IPS DF 4.7 (cell line): ENCODE results near the gene TMEM156.
"Not testable (repeated sequence)": the region's sequence is repeated elsewhere in the genome, so short reads cannot be mapped to it uniquely, and the experiment has no call there.

Experiments
- DNase-seq: peaks from one replicate; pipeline ENCODE4 v3.0.0-alpha.2; 2013; ENCODE audit warnings: low spot score; ENCODE audit errors: extremely low read depth

TMEM156 gene

DNA sequence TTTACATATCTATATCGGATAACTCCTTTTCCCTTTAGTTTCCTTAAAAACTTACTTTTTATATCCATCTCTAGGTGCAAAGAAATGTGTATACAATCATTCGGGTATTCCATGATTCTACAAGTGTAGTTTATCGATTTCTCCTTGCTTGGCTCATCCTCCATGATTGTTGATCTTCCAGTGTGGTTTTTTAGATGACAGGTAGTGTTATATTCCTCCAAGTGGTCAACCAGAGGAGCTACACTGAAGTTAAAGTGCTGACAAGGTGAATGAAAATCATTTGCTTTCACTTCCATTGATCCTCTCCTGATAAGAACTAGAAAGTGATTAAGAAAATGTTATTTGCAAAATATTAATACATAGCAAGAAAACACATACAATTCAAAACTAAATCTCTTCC, 38.5 kb downstream of the TMEM156 start:
- no peak for DNase-seq

GRCh38 chr4:38990241-38990640, 42.0 kb downstream of the TMEM156 start:
- DNase-seq: no peak

GRCh38 chr4:38989487-38989886, 42.7 kb downstream of the TMEM156 start:
- no peak for DNase-seq

DNA sequence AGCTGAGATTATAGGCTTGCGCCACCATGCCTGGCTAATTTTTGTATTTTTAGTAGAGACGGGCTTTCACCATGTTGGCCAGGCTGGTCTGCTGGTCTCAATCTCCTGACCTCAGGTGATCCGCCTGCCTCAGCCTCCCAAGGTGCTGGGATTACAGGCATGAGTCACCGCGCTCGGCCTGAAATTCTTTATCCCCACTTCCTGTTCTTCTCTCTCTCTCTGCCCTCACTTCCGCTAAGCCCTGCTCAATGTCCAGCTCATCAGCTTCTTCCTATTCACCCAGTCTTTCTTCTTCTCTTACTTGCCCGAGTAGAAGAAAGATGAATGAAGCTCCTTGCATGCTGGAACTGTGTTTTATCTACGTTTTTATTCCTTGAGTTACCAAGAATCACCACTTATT, 43.9 kb downstream of the TMEM156 start:
- not testable (repeated sequence) for DNase-seq

GRCh38 chr4:38987491-38987890, 44.7 kb downstream of the TMEM156 start:
- DNase-seq: no peak

- DNase-seq: no peak
These were observed 46.7 kb downstream of the TMEM156 start for GRCh38 chr4:38985410-38986100.

GRCh38 chr4:38983787-38984598, 48.2 kb downstream of the TMEM156 start:
- DNase-seq: no peak

- no peak for DNase-seq
These were observed 48.9 kb downstream of the TMEM156 start for GRCh38 chr4:38983291-38983690.

DNA sequence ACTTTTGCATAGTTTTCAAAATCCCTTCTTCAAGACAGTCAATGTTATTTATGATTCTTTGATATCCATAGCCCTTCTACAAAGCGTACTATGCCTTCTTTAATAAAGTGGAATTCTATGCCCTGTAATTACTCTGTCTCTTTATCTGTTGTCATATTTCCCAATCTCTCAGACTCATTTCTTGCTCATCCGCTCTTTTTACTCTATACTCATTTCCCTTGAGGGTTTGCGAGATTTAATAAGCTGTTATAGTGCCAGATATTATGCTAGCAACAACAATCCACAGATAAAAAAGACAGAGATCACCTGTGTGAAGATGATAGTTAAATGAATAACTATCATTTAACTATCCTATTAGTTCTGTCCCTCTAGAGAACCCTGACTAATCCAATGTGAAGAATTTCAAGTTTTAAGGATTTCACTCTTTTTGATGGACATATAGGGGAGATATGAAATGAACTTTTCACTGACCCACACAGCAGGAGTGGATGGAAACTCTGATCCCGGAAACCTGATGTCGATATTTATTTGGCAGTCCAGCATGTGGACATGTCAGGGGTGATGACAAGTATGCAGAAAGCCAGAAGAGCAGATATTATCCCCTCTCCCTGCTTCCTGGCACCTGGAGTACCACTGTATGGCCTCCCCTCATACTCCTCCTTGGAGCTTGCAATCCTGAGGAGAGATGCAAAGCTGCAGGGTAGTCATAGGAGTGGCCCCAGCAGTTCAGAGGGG, 49.7 kb downstream of the TMEM156 start:
- DNase-seq: no peak

DNA sequence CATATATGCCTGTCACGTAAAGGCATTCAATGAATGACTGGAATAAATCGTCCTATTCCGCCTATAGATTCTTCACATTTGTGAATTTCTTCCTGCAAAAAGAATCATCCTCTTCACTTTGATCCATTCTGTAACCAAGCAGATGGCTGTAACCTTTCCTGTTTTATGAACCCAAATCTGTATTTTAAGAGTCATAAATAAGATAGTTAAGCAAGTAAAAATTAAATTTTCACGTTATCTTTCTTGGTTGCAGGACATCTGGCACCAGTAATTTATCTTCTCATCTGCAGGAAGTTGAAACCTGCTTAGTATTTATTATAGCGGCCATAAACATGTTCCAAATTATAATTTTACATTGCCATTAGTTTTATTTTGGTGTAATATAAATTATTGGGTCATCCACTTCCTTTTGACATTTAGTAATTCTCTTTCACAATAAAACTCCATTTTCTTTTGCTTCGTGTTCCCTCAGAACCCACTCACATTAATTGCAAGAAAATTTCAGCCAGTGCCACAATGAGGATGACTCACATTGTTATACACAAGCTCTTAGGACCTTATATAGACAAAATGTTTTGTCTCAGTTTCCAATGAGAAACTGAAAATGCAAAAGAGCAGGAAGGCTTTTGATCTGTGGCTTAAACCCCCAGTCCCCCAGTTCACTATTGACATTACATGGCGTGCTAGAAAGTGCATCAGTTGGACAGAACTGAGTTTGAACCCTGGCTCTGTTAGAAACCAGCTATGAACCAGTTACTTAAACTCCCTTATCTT, 51.1 kb downstream of the TMEM156 start:
- DNase-seq: no peak

- DNase-seq: no peak
These were observed 52.5 kb downstream of the TMEM156 start for GRCh38 chr4:38979511-38980230.

- DNase-seq: no peak
These were observed 53.1 kb downstream of the TMEM156 start for GRCh38 chr4:38979081-38979480.

DNA sequence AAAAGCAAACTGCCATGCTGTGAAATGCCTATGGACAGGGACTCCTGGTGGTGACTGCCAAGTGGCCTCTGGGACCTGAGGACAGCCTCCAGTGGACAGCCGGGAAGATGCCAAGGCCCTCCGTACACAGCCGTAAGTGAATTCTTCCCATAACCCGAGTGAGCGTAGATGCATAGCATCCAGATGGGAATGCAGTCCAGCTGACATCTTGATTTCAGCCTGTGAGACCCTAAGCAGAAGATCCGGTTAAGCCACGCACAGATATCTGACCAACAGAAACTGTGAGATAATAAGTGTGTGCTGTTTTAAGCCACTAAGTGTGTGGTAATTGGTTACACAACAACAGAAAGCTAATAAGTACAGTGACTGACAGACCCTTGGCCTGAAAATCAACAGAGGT, 55.9 kb downstream of the TMEM156 start:
- no peak for DNase-seq

GRCh38 chr4:38968668-38969067, 63.5 kb downstream of the TMEM156 start:
- no peak for DNase-seq

DNA sequence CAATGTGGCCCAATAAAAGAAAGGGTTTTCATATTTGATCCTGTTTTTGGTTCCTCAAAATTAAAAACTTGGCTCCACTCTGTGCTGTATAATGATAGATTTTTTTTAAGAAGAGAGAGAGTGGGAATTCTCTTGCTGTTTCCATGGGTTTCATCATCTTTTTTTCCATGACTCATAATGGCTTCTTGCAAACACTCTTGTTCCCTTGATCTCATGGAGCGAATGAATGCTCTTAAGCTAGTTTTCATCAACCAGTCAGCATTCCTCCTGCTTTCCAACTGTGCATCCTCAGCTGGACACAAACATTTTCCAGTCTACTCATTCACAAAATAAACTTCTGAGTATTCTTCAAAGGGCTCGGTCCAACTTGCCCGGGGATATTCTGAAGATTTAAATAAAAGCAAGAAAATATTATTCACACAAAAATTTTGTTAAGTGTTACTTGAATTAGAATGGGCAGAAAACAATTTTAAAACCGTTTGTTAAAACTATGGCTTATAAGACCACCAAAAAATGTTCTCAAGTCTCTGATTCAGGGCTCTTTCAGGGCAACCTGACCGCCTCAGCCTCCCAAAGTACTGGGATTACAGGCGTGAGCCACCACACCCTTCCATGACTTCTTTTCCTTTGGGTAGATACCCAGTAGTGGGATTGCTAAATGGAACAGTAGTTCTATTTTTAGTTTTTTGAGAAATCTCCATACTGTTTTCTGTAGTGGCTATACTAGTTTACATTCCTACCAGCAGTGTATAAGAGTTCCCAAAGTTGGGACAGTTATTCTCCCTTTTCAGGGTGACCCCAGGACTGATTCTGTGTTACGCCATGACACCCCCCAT, 64.7 kb downstream of the TMEM156 start:
- no peak for DNase-seq

DNA sequence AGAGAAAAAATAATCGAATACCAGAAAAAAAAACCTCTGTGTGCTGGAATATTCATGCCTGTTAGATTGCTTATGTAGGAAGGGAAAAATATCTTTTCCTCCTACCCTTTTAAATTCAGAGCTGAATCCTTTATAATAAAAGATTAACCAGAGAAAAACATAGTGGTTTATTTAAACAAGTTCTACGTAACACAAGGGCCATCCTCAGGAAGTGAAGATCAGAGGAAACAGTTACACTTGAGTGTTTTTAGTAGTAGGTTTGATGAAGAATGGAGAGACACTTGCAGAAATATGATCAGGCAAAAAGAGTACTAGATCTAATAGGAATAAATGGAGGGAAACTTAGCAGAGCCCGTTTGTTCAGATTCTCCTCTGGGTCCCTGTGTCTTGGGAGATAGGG, 66.3 kb downstream of the TMEM156 start:
- DNase-seq: no peak

DNA sequence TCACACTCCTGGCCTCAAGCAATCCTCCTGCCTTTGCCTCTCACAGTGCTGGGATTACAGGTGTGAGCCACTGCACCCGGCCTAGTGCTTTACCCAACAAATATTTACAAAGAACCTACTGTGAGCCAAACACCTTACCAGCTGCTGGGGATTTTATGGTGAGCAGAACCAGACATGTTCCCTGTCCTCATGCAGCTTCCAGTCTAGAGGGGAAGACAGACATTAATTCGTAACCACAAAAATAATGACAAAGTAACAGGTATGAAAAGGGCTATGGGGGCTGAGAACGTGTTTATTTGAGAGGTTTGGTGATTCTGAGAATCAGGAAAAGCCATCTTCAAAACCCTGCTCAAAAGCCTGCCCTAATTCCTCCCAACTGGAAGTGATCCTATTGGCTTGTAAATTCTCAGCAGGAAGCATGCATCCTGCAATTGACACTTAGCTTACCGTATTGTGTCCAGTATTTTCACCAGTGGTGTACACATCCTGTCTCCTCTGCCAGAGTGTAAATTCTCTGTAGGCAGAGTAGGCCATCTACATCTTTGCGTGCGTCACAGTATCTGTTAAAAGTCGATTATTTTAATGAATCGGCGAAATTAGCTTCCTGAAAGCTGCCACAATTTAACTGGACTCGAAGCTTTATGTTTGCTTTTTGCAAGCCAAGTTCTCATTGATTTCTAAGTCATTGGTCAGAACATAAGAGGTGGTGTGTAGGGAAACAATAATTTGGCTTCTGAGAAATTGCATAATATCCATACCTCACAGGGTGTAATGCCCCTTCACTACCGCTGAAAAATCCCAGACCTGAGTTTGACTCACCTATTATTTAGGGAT, 67.0 kb downstream of the TMEM156 start:
- no peak for DNase-seq

- not testable (repeated sequence) for DNase-seq
These were observed 73.0 kb downstream of the TMEM156 start for GRCh38 chr4:38959248-38959647.
